Fibroblast of lung (primary cell): Measurements from ENCODE around the gene ARHGAP10.

Source experiments
- EZH2 ChIP-seq: IDR thresholded peaks from 2 replicates; pipeline ENCODE4 v1.5.1; 2012; ENCODE audit warnings: low read length, control low read depth, mild to moderate bottlenecking; ENCODE audit errors: missing control alignments
- TF ChIP-seq, protein P1 (sequence below), 2 donors: IDR thresholded peaks in 1 of 2; conservative IDR thresholded peaks in 1 of 2; 1 replicate in 1 of 2; 2 replicates in 1 of 2; pipeline ENCODE4 v1.5.1; 2011 to 2012; ENCODE audit warnings: low read length in 2 of 2, control low read depth in 1 of 2, inconsistent platforms in 1 of 2, low read depth in 1 of 2, mild to moderate bottlenecking in 1 of 2

DNA sequence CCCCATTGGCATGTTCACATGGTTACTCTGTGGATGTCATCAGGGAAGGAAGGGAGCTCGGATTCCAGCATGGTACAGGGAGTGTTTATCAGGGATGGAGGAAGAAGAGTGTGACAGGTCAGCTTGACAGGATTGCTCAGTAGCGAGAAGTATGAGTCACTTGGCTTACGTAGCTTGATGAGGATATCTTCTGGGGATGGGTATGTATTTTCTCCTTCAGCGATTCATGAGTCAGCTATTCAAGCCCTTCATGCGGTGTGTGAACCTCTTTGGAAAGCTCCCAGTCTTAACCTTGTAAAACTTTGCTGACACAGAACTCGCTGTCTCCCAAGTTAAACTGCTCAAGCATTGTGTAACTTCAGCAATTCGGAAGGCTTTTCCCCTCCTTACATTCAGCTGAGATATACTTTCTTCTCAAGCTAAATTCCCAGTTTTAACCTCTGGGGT lies 275.4 kb downstream of the ARHGAP10 start:
- TF ChIP-seq, protein P1, sequence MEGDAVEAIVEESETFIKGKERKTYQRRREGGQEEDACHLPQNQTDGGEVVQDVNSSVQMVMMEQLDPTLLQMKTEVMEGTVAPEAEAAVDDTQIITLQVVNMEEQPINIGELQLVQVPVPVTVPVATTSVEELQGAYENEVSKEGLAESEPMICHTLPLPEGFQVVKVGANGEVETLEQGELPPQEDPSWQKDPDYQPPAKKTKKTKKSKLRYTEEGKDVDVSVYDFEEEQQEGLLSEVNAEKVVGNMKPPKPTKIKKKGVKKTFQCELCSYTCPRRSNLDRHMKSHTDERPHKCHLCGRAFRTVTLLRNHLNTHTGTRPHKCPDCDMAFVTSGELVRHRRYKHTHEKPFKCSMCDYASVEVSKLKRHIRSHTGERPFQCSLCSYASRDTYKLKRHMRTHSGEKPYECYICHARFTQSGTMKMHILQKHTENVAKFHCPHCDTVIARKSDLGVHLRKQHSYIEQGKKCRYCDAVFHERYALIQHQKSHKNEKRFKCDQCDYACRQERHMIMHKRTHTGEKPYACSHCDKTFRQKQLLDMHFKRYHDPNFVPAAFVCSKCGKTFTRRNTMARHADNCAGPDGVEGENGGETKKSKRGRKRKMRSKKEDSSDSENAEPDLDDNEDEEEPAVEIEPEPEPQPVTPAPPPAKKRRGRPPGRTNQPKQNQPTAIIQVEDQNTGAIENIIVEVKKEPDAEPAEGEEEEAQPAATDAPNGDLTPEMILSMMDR (conservative IDR thresholded peaks at IDR 0.05 in 1 of 2, IDR thresholded peaks at IDR 0.05 in 1 of 2; ENCODE audit: low read depth in 1 of 2, low read length in 2 of 2), result no peak
- no peak for TF ChIP-seq EZH2
